ENCODE measurements around the gene KCNT2.

The KCNT2 gene

DNA sequence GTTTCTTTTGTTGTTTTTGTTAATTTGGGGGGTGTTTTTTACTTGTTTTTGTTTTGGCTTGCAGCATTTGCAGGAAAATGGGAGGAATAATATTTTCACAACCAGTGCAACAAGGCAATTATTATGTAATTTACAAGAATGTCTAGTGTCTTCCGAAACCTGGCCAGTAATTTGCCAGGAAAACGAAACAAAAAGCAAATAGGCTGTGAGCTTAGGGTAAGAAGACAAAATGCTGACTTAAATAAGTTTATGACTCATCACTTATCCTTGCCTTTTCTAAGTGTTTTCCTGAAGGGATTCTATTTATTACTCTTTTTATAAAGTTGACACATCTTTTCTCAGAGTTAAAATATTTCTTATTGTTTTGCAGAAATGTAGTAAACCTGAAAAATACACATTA lies 49.8 kb downstream of the KCNT2 start:
- no peaks in the 10 kb centered on the region for H3K27me3 ChIP-seq (ENCODE audit: control insufficient read depth, insufficient read depth, low read length)

DNA sequence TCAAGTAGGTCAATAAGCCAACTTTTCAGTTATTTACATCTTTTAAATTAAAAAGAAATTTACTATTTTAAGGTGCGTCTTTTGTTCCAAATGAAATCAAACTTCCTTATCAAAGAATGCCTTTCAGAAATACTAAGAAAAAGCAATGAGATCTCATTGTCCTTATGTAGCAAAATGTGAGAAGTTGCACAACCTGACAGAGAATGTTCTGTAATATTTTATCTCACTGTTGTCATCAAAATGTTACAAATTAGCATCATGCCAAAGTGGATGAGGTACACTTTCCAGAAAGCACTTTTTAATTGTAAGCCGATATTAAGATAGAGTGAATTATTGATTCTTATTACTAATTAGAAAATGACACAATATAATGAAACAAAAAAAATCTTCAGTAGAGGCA lies 50.4 kb downstream of the KCNT2 start:
- Histone ChIP-seq H3K27me3 (ENCODE audit: control insufficient read depth, insufficient read depth, low read length) (no peaks in the 10 kb centered on the region), H3K4me1 (no peaks in the 10 kb centered on the region), H3K4me3 (ENCODE audit: low read depth, low read length) (no peak overlapping the region), H3K4me2 (ENCODE audit: low read length) (no peak overlapping the region), H2AFZ (no peak overlapping the region), H3K9me3 (ENCODE audit: control insufficient read depth, low read length) (no peaks in the 10 kb centered on the region), H3K27ac (no peak overlapping the region), H3K79me2 (no peaks in the 10 kb centered on the region), H3K9ac (no peak overlapping the region), H3K36me3 (ENCODE audit: control insufficient read depth, insufficient read depth, low read length) (no peaks in the 10 kb centered on the region)
- TF ChIP-seq, protein P1, sequence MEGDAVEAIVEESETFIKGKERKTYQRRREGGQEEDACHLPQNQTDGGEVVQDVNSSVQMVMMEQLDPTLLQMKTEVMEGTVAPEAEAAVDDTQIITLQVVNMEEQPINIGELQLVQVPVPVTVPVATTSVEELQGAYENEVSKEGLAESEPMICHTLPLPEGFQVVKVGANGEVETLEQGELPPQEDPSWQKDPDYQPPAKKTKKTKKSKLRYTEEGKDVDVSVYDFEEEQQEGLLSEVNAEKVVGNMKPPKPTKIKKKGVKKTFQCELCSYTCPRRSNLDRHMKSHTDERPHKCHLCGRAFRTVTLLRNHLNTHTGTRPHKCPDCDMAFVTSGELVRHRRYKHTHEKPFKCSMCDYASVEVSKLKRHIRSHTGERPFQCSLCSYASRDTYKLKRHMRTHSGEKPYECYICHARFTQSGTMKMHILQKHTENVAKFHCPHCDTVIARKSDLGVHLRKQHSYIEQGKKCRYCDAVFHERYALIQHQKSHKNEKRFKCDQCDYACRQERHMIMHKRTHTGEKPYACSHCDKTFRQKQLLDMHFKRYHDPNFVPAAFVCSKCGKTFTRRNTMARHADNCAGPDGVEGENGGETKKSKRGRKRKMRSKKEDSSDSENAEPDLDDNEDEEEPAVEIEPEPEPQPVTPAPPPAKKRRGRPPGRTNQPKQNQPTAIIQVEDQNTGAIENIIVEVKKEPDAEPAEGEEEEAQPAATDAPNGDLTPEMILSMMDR (IDR thresholded peaks at IDR 0.05): no peak

More for the DNA sequence above, 49.8 kb downstream of the KCNT2 start:
- H3K4me1 ChIP-seq: no peaks in the 10 kb centered on the region
- no peaks in the 10 kb centered on the region for H3K36me3 ChIP-seq (ENCODE audit: control insufficient read depth, insufficient read depth, low read length)
- H3K9me3 ChIP-seq (ENCODE audit: control insufficient read depth, low read length): no peaks in the 10 kb centered on the region
- no peak overlapping the region for H2AFZ ChIP-seq
- no peak overlapping the region for H3K4me3 ChIP-seq (ENCODE audit: low read depth, low read length)
- H3K4me2 ChIP-seq (ENCODE audit: low read length): no peak overlapping the region
- H3K27ac ChIP-seq: no peak overlapping the region
- no peaks in the 10 kb centered on the region for H3K79me2 ChIP-seq
- TF ChIP-seq, protein P1 (IDR thresholded peaks at IDR 0.05): no peak
- H3K9ac ChIP-seq: no peak overlapping the region

DNA sequence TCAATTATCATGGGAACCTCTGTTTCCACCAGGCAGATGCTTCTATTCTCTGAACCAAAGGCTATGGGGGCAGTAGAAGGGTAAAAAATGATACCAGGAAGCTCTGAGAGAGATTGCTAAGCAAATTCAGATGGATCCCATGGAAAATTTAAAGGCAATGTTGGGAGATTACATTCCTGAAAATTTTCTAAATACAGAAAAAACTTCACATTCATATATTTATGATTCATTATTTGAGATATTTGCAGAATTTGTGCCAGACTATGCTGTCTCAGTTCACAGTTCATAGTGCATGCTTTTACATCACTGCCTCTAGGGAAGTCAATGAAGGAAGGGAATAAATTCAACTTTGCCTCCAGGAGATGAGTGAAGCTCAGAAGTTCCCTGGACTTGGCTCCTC lies 57.5 kb downstream of the KCNT2 start:
- H3K4me1 ChIP-seq: no peaks in the 10 kb centered on the region

DNA sequence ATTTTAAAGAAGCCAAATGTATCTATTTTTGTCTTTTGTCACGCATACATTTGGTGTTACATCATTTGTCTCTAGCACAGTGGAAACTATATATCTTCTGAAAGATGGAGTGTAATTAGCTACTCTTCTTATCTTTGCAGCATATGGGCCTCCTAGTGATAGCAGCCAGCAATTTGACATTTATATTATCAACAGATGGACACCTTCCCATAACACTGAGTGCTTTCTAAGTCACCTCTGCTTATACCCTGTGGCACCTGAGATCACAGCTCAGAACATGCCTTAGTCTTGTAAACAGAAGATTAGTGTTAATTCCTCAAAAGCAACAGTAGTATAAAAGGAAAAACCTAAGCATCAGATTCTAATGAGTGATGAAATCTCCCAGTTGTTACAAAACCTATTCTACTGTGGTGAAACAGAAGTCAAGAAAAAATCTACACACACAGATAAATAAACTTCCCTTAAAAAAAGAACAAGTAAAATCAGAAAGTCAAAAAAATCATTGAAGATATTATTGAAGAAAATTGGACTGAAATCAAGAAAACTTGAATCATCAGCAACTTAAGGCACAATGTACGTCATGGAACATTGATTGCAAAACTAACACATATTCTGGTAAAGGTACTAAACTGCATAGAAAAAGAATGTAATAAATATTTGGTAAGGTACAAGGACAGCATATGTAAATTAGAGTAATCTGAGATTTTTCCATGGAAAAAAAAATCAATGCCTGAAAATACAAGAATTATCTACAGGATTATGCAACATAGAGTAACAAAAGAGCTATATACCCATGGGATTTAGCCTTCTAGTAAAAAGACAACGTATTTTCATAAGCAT lies 61.7 kb downstream of the KCNT2 start:
- Histone ChIP-seq H3K4me3 (ENCODE audit: low read depth, low read length) (no peak overlapping the region), H3K36me3 (ENCODE audit: control insufficient read depth, insufficient read depth, low read length) (no peaks in the 10 kb centered on the region), H3K27me3 (ENCODE audit: control insufficient read depth, insufficient read depth, low read length) (no peaks in the 10 kb centered on the region), H3K9me3 (ENCODE audit: control insufficient read depth, low read length) (no peaks in the 10 kb centered on the region), H3K27ac (no peak overlapping the region), H2AFZ (no peak overlapping the region), H3K4me2 (ENCODE audit: low read length) (no peak overlapping the region), H3K9ac (no peak overlapping the region), H3K79me2 (no peaks in the 10 kb centered on the region), H3K4me1 (no peaks in the 10 kb centered on the region)
- TF ChIP-seq, protein P1 (IDR thresholded peaks at IDR 0.05): no peak

More for the DNA sequence above, 57.5 kb downstream of the KCNT2 start:
- no peak overlapping the region for H3K27ac ChIP-seq
- H2AFZ ChIP-seq: no peak overlapping the region
- TF ChIP-seq, protein P1 (IDR thresholded peaks at IDR 0.05): no peak
- H3K9ac ChIP-seq: no peak overlapping the region
- no peaks in the 10 kb centered on the region for H3K79me2 ChIP-seq
- no peak overlapping the region for H3K4me3 ChIP-seq (ENCODE audit: low read depth, low read length)
- no peaks in the 10 kb centered on the region for H3K27me3 ChIP-seq (ENCODE audit: control insufficient read depth, insufficient read depth, low read length)
- H3K4me2 ChIP-seq (ENCODE audit: low read length): no peak overlapping the region
- H3K36me3 ChIP-seq (ENCODE audit: control insufficient read depth, insufficient read depth, low read length): no peaks in the 10 kb centered on the region
- no peaks in the 10 kb centered on the region for H3K9me3 ChIP-seq (ENCODE audit: control insufficient read depth, low read length)

DNA sequence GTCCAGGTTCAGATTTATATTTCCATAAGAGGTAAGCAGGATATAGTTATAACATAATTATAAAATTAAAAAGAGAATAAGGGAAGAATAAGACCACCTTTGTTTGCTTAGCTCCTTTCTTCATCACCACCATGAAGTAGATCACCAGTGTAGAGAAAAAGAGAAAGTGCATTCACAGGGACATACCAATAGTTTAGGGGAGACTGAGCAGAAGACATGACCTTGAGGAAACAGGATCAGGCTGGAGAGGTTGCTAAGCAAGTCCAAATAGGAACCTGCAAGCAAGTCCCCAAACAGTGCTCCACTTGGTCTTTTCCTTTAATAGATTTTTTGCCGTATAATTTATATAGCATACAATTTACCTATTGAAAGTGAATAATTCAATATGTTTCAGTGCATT lies 63.0 kb downstream of the KCNT2 start:
- Histone ChIP-seq H3K27ac (no peak overlapping the region), H3K4me2 (ENCODE audit: low read length) (no peak overlapping the region), H3K4me3 (ENCODE audit: low read depth, low read length) (no peak overlapping the region), H3K4me1 (no peaks in the 10 kb centered on the region), H2AFZ (no peak overlapping the region), H3K27me3 (ENCODE audit: control insufficient read depth, insufficient read depth, low read length) (no peaks in the 10 kb centered on the region), H3K9me3 (ENCODE audit: control insufficient read depth, low read length) (no peaks in the 10 kb centered on the region), H3K79me2 (no peaks in the 10 kb centered on the region), H3K36me3 (ENCODE audit: control insufficient read depth, insufficient read depth, low read length) (no peaks in the 10 kb centered on the region), H3K9ac (no peak overlapping the region)
- TF ChIP-seq, protein P1 (IDR thresholded peaks at IDR 0.05): no peak

Data from parathyroid adenoma (tissue), 2 donors.